KG1 (cell line): ENCODE measurements around the gene UBXN6.
A peak's percentile ranks its signal among the peaks of the same experiment; 100 is the strongest.

Experiments
- DNase-seq: peaks from one replicate; lab custom pipeline; 2025; lab: John Stamatoyannopoulos, UW

The UBXN6 gene

DNA sequence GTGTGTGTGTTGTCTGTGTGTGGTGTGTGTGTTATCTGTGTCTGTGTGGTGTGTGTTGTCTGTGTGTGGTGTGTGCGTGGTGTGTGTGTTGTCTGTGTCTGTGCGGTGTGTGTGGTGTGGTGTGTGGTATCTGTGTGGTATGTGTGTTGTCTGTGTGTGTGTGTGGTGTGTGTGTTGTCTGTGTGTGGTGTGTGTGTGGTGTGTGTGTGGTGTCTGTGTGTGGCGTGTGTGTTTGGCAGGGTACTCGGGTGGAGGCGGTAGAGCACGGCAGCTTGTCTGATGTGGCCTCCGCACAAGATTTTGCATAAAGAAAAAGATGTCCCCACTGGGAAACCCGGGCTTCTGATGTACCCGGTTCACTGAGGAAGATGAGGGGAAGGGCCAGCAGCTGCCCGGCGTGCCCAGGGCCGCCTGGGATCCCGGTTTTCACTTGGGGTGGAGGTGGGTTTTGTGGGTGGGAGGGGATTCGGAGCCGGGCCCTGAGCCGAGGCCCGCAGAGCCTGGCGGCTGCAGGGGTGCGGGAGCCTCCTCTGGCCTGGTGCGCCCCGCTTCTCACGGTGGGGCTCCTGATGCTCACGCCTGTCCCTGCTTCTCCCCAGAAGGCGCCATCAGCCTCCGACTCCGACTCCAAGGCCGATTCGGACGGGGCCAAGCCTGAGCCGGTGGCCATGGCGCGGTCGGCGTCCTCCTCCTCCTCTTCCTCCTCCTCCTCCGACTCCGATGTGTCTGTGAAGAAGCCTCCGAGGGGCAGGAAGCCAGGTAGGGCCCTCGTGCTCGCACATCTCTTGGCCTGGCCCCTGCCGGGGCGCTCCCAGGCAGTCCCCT, 35.7 kb upstream of the UBXN6 start:
- DNase-seq = no peak

DNA sequence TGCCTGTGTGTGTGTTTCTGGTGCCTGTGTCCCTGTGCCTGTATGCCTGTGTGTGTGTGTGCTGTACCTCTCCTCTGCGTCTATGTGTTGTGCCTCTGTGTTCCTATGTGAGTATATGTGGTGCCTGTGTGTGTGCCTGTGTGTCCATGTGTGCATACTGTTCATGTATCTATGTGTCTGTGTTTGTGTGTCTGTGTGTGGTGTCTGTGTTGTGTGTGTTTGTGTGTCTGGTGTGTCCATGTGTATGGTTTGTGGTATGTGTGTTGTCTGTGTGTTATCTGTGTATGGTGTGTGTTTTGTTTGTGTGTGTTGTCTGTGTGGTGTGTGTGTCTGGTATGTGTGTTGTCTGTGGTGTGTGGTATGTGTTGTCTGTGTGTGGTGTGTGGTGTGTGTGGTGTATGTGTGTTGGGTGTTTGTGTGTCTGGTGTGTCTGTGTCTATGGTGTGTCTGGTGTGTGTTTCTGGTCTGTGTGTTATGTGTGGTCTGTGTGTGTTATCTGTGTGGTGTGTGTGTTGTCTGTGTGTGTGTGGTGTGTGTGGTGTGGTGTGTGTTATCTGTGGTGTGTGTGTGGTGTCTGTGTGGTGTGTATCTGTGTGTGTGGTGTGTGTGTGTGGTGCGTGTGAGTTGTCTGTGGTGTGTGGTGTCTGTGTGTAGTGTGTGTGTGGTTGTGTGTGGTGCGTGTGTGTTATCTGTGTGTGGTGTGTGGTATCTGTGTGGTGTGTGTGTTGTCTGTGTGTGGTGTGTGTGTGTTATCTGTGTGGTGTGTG, 34.9 kb upstream of the UBXN6 start:
- no peak for DNase-seq

DNA sequence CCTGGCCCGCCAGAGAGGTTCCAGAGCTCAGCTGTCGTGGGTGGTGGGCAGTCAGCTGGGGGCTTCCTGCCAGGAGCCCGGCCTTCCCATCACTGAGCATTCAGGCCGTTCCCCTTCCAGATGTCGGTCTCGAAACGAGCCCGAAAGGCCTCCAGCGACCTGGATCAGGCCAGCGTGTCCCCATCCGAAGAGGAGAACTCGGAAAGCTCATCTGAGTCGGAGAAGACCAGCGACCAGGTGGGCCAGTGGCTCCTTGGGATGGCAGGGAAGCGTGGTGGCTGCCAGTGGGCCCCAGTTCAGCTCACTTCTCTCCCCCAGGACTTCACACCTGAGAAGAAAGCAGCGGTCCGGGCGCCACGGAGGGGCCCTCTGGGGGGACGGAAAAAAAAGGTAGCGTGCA, 33.9 kb upstream of the UBXN6 start:
- DNase-seq = no peak

DNA sequence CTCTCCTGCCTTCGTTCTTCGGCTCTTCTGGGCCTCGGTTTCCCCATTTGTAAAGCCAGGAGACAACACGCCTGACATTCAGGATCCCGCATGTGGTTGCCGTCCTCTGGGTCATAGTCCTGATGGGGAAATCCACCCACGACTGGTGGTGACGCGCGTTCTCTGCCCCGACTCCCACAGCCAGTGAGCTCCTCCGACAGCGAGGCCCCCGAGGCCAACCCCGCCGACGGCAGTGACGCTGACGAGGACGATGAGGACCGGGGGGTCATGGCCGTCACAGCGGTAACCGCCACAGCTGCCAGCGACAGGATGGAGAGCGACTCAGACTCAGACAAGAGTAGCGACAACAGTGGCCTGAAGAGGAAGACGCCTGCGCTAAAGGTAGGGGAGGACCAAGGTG, 30.9 kb upstream of the UBXN6 start:
- no peak for DNase-seq

DNA sequence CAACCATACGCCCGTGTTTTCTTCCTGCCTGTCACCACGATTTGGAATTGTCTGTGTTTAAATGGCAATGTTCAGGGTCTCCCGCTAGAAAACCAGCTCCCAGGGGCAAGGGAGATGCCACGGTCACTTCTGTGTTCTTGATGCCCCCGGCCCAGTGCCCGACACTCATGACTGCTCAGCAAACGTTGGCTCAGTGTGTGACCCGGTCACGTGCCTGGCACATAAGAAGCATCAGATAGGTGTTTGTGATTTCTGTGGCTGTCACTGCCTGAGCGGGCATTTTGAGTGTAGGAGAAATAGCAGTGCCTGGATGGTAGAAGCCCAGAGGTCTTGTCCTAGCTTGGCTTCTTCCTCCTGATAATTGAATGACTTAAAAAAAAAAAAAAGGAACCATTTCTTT, 30.0 kb upstream of the UBXN6 start:
- DNase-seq = no peak

DNA sequence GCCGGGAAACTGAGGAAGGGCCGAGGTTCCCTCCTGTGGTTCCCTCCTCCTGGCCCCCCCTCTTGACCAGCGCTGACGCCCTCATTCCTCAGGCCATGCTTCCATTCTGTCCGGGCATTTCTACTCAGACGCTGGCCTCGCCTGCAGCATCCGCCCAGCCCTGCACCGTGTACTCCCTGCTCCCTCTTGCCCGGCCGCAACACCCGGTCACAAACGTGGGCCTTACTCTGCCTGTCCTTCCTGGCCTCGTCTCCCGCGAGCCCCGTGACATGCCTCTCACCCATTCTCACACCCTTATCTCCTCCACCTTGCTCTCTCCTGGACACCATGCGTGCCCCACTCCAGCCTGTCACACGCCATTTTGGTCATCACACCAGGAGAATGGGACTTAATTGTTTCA, 25.8 kb upstream of the UBXN6 start:
- DNase-seq = no peak

DNA sequence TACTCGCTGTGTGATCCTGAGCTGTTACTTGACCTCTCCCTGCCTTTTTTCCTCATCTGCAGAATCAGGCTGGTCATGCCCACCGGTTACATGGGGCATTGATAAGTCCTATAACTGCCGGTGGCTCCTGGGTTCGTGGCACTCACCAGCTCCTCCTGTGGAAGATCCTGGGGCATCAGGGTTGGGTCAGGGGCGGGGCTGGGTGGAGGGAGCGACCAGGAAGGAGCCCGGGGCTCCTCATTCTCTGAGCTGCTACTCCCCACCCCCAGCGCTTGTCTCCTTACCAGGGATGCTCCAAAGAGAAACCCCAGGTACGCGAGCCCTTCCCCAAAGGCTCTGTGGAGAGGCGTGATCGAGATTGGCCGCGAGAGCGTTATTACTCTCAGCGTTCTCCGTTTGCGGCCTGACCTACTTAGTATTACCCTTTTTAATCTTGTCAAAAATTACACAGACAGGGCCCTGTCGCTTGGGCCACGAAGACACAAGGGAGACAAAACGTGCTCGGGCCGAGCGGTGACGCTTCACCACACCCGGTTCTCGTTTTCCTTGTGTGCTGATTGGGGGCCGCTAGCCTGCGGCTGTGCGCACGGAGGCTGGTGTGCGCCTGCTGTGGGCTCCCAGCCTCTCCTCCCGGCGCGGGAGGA, 25.2 kb upstream of the UBXN6 start:
- no peak for DNase-seq

DNA sequence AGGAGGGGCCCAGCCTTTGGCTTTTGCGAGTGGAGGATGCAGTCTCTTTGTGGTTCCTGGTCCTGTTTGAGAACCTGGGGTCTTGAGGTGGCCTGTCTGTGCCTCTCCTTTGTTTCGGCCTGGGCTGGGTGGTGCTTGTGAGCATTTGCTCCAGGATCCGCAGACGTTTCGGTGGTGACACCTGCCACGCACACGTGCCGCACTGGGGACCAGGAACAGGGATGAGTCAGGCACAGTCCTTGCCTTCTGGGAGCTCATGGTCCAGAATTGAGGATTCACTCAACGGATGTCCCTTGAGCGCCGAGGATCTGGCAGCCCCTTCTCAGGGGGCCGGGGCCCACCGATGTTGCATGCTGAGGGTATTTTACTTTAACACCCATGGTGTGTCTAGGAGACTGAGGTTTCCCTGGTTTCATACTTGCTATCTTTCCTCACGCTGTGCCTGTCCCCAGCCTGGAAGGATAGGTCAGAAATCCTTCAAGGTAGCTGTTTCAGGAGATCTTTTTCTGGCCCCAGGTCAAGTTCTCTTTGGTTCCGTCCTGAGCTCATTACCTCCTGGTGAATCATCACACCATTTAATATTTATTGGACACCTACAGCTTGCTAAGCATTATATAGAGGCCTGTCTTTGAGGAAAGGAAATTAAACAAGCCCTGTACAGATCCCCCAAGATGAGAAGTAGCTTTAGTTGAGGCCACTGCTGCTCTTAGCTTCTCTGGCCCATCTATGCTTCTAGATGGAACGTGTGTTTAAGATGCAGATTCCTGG, 19.6 kb upstream of the UBXN6 start:
- no peak for DNase-seq

DNA sequence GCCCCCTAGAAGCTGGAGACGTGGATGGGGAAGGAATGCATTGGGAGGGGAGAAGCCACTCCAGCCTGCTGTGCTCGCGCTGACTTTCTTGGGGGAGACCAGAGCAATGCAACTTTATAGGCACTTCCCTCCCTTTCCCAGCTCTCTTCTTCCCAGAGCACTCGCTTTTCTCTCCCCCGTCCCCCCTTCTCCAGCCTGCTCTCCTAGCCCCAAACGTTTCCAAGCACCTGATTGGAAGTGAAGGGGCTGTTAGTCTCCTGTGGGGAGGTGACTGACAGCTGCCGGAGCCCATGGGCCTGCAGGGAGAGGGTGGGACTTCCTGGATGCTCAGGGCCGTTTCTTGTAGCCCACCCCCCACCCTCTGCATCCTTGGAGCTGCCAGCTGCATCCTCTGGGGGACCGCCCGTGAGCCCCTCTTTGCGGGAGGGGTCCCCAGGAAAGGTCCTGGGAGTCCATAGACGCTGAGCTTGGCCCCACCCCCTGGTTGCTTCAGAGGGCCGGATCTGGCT, 17.0 kb upstream of the UBXN6 start:
- DNase-seq = no peak

DNA sequence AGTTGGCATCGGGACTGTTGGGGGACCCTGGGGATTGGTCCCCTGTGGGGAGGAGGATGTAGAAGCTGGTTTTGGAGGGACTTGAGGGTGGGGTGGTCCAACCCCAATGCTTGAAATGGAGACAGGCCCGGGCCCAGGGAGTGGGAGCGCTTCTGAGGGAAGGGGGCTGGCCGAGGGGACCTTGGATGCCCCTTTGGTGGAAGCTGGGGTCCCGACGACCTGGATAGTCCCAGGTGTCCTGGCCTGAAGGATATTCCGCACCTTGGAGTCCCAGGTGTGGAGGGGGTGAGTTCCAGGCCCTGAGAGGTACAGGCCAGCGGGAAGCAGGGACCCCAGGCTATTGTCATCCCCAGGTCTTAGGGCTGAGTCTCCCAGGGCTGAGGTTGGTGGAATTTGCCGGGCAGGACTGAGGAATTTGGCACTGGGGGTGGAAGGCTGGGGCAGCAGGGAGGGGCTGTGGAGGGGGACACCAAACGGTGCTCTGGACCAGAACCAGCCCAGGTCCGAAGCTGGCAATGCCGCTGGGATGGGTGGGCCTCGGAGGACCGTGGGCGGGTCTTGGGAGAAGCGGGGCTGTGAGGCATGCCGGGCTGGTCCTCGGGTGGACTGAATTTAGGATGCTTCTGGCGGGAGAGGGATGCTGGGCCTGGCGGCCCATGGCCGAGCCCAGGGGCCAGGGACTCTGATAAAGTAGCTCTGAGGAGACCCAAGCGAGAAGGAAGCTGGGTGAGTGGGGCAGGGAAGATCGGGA, 16.3 kb upstream of the UBXN6 start:
- no peak for DNase-seq

DNA sequence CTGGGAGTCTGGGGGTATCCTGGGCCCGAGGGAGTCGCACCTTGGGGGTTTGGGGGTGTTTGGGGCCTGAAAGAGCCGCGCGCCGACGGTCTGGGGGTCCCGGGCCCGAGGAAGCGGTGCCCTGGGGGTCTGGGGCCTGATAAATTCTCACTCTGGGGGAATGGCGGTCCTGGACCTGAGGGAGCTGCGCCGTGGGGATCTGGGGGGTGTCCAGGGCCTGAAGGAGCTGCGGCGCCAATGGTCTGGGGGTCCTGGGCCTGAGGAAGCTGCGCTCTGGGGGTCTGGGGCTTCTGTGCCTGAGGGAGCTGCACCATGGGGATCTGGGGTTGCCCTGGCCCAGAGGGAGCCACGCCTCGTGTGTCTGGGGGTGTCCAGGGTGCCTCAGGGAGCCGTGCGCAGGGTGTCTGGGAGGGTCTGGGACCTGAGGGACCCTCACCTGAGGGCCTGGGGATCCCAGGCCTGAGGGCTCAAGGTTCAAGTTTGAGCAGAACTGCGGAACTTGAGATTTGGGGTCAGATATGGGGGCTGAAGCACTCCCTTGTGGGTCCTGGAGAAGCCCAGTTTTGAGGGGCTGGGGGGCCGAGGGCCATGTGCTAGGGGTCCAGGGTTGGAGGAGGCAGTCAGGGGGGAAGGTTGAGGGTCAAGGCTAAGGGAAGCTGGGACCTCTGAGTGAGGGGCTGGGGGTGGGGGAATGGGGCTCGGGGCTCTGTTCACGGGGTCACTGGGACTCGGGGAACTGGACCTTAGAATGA, 15.6 kb upstream of the UBXN6 start:
- no peak for DNase-seq

DNA sequence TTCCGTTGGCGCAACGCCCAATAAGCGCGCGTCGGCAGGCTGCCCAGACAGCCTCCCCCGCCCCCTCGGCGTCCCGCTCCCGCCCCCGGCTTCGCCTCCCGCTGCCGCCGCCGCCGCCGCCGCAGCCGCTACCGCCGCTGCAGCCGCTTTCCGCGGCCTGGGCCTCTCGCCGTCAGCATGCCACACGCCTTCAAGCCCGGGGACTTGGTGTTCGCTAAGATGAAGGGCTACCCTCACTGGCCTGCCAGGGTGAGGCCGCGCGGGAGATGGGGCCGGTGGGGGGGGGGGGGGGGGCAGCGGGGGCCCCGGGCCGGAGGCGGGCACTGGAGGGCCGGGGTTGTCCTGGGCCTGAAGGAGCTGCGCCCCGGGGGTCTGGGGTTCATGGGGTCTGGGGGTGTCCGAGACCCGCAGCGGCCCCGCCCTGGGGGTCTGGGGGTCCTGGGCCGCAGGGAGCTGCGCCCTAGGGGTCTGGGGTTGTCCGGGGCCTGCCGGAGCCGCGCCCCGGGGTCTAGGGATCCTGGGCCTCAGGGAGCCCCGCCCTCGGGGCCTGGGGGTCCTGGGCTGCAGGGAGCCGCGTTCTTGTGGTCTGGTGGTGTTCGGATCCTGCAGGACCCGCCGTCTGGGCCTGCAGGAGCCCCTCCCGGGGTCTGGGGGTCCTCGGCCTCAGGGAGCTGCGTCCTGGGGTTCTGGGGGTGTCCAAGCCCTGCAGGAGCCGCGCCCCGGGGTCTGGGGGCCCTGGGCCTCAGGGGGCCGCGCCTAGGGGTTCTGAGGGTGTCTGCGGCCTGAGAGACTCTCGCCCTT, 14.8 kb upstream of the UBXN6 start, which contains the start of gene HDGFL2:
TSS of gene HDGFL2 (plus strand) at position 124 of the 801 bp plus-strand sequence. CDS start at position 178, 54 bp downstream.
- no peak for DNase-seq

DNA sequence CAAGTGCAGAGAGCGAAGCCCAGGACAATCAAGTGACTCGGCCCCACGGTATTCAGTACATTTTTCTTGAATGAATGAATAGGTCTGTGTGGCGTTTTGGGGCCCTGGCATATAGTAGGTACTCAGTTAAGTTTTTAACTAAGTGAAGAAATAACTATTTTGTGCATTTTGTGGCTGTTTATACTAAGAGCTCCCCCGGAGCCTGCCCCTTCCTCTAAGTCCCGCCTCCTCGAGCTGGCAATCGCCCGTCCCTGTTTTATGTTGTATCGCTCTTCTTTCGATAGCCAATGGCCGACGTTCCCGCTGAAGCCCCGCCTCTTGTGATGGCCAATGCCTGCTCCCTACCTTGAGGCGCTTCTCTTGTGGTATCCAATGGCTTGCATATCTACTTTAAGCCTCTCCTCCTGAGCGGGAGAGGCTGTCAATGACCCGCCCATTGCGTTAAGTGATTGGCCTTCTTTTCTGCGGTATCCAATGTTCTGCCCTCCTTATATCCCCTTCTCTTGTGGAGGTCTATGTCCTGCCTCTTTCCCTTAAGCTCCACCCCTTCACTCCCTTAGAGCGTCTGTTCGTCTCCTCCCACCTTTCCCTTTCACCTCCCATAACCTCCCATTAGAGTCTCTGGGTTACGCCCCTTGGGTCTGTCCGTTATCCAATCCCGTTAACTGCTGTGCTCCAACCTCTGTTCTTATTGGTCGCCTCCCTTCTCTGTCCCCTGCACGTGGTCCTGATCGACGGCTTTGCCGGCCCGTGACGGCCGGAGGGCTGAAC, 14.0 kb upstream of the UBXN6 start:
- DNase-seq = peak; percentile 100

DNA sequence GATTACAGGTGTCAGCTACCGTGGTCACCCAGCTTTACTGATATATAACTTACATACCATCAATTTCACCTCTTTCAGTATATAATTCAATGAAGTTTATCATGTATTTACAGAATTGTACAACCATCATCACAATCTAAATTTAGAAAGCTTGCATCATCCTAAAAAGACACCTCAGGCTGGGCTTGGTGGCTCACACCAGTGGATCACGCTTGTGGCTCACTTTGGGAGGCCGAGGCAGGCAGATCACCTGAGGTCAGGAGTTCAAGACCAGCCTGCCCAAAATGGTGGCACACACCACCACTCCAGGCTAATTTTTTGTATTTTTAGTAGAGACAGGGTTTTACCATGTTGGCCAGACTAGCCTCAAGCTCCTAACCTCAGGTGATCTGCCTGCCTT, 10.2 kb upstream of the UBXN6 start:
- no peak for DNase-seq

DNA sequence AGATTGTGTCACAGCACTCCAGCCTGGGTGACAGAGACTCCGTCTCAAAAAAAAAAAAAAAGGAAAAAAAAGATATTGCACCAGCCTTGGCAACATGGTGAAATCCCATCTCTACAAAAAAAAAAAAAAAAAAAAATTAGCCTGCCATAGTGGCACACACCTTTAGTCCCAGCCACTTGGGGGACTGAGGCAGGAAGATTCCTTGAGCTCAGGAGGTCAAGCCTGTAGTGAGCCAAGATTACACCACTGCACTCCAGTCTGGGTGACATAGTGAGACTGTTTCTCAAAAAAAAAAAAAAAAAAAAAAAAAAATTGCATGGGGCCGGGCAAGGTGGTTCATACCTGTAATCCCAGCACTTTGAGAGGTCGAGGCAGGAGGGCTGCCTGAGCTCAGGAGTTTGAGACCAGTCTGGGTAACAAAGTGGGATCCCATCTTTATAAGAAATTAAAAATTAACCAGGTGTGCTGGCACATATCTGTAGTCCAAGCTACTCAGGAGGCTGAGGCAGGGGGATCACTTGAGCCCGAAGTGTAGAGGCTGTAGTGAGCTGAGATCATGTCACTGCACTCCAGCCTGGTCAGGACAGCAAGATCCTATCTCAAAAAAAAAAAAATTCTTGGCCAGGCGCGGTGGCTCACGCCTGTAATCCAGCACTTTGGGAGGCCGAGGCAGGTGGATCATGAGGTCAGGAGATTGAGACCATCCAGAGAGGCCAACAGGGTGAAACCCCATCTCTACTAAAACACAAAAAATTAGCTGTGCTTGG, 7.4 kb upstream of the UBXN6 start:
- no peak for DNase-seq

DNA sequence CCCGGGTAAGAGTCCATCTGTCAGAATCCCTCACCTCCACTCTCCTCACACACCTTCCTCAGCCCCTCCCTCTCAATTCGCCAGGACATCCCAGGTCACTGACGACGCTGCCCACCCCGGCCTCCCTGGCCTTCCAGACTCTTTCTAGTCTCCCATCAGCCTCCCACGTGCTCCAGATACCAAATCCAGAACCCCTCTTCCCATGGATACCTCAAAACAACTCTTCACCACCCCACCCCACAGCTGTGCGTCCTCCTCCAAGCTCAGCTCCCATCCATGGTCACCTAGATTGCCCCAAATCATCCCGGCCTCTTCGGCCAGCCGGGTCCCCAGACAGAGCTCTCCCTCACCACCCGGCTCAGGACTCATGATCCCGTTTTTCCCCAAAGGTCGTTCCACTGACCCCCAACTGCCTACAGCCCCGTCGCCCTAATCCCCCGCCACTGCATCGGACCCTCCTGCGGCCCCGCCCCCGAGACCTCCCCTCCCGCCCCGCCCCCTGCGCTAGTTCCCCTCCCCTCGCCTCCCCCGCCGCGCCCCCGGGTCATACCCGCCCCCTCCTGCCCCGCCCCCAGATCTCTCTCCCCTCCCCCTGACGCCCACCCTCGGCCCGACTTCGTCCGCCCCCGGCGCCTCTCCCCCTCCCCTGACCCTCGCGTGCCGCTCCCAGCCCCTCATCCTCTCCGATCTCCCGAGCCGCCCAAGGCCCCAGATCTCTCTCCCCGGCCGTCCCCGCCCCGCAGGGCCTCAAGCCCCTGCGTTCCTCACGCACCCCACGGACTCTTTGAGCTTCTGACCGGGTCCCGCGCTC, 546 bp downstream of the UBXN6 start:
- no peak for DNase-seq

DNA sequence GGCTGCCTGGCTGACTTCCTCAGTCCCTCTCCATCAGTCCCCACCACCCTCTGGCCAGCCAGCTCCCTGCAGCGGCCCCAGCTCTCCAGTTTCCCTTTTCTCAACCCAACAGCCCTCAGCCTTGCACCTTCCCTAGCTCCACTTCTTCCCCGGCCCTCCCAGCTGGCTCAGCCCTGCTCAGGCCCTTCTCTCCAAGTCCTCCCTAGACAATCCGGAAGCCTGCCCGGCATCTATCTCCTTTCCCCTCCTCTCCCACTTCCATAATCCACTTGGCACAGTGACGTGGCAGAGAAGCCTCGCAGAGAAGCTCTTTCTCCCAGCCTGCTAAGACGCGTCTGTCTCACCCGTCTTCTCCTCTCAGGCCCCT, 1.1 kb downstream of the UBXN6 start:
- no peak for DNase-seq
